HG02870 (cell line): ENCODE data around the gene LAPTM4A.
"Not testable (repeated sequence)": the region's sequence is repeated elsewhere in the genome, so short reads cannot be mapped to it uniquely, and the experiment has no call there.

Experiments
- ATAC-seq: cut with Tn5 transposase; IDR thresholded peaks from one replicate; pipeline ENCODE4 v1.9.1; 2021; ENCODE audit warnings: mild to moderate bottlenecking, moderate library complexity; ENCODE audit not compliant: unreplicated experiment

LAPTM4A gene

GRCh38 chr2:20052861-20053281 is 1.4 kb upstream of the LAPTM4A start:
- ATAC-seq: no peak

GRCh38 chr2:20052229-20052851 is 912 bp upstream of the LAPTM4A start:
- ATAC-seq: no peak

GRCh38 chr2:20050646-20051531 is 539 bp downstream of the LAPTM4A start:
- peak; percentile 11 for ATAC-seq

- ATAC-seq: peak; percentile 22
Observed at GRCh38 chr2:20050104-20050645, 1.3 kb downstream of the LAPTM4A start.

GRCh38 chr2:20049637-20050036 is 1.8 kb downstream of the LAPTM4A start:
- no peak for ATAC-seq

- no peak for ATAC-seq
Observed at GRCh38 chr2:20048488-20049448, 2.7 kb downstream of the LAPTM4A start.

- ATAC-seq: not testable (repeated sequence)
Observed at GRCh38 chr2:20045712-20046292, 5.6 kb downstream of the LAPTM4A start.

- no peak for ATAC-seq
Observed at GRCh38 chr2:20044778-20045177, 6.7 kb downstream of the LAPTM4A start.

- no peak for ATAC-seq
Observed at GRCh38 chr2:20042531-20042930, 8.9 kb downstream of the LAPTM4A start.

GRCh38 chr2:20040489-20041172 is 10.8 kb downstream of the LAPTM4A start:
- ATAC-seq: no peak

- ATAC-seq: no peak
Observed at GRCh38 chr2:20037660-20038059, 13.8 kb downstream of the LAPTM4A start.

GRCh38 chr2:20035955-20036666 is 15.3 kb downstream of the LAPTM4A start:
- ATAC-seq: no peak

GRCh38 chr2:20034821-20035220 is 16.6 kb downstream of the LAPTM4A start:
- ATAC-seq: no peak

- no peak for ATAC-seq
Observed at GRCh38 chr2:20034218-20034617, 17.2 kb downstream of the LAPTM4A start.

- ATAC-seq: no peak
Observed at GRCh38 chr2:20033322-20033721, 18.1 kb downstream of the LAPTM4A start.

GRCh38 chr2:20030224-20030623 is 21.2 kb downstream of the LAPTM4A start:
- ATAC-seq: no peak

- no peak for ATAC-seq
Observed at GRCh38 chr2:20027705-20028434, 23.6 kb downstream of the LAPTM4A start.

GRCh38 chr2:20027260-20027677 is 24.2 kb downstream of the LAPTM4A start:
- ATAC-seq: no peak
